Measurements from ENCODE around the gene ETHE1. TPM values are rescaled to one million over a fixed set of nuclear protein-coding genes. Genes with fewer than 3 reads are reported as not detected.
A peak's percentile ranks its signal among the peaks of the same experiment; 100 is the strongest.

ETHE1 gene
- total RNA-seq, 1 experiment from 2014 or later = 19.0 TPM

DNA sequence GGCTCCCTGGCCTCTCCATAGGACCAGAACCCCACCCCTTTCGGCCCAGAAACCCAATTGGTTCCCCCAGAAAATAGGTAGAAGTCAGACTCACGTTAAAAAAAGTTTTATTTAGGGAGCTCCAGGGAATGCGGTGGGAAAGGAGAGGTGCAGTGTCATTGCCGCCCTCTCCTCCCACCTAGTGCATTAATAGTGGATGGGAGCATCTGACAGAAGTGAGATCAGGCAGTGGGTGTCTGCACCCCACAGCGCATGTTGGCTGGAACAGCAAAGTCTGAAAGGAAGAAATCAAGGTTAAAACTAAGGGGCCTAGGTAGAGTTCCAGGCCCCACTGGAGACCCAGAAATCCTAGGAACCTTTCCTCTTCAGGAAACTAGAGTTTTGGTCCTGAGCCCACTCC is 20.4 kb downstream of the ETHE1 start:
- Mint-ChIP-seq H3K27ac (no peak overlapping the region), H3K4me1 (peaks cover 18% of the 10 kb centered on the region), H3K36me3 (peaks cover 16% of the 10 kb centered on the region), H3K9me3 (peaks cover 11% of the 10 kb centered on the region), H3K27me3 (ENCODE audit: low read depth) (peaks cover 30% of the 10 kb centered on the region), H3K4me3 (no peak overlapping the region)
- ChIA-PET POLR2A (no interaction called here), CTCF (interaction anchor here (3.5 kb wide), 1 partner anchor 59 kb away, joined by 50 read pairs; no protein-coding TSS in a partner anchor)
- ATAC-seq (no peak), DNase-seq (ENCODE audit: low spot score) (no peak)
- TF ChIP-seq NFATC4 (CRISPR knock-in tag; IDR thresholded peaks at IDR 0.05) = no peak
- no peak for TF ChIP-seq RORB (CRISPR knock-in tag; IDR thresholded peaks at IDR 0.05)
- no peak for TF ChIP-seq ZNF232 (CRISPR knock-in tag; IDR thresholded peaks at IDR 0.05)
- TF ChIP-seq ATF1 (CRISPR knock-in tag; IDR thresholded peaks at IDR 0.05) = no peak
- TF ChIP-seq, protein P1, sequence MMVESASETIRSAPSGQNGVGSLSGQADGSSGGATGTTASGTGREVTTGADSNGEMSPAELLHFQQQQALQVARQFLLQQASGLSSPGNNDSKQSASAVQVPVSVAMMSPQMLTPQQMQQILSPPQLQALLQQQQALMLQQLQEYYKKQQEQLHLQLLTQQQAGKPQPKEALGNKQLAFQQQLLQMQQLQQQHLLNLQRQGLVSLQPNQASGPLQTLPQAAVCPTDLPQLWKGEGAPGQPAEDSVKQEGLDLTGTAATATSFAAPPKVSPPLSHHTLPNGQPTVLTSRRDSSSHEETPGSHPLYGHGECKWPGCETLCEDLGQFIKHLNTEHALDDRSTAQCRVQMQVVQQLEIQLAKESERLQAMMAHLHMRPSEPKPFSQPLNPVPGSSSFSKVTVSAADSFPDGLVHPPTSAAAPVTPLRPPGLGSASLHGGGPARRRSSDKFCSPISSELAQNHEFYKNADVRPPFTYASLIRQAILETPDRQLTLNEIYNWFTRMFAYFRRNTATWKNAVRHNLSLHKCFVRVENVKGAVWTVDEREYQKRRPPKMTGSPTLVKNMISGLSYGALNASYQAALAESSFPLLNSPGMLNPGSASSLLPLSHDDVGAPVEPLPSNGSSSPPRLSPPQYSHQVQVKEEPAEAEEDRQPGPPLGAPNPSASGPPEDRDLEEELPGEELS (CRISPR knock-in tag; IDR thresholded peaks at IDR 0.05) = no peak
- TF ChIP-seq FOXP1 (CRISPR knock-in tag; IDR thresholded peaks at IDR 0.05; ENCODE audit: borderline replicate concordance) = no peak
- TF ChIP-seq, protein P2, sequence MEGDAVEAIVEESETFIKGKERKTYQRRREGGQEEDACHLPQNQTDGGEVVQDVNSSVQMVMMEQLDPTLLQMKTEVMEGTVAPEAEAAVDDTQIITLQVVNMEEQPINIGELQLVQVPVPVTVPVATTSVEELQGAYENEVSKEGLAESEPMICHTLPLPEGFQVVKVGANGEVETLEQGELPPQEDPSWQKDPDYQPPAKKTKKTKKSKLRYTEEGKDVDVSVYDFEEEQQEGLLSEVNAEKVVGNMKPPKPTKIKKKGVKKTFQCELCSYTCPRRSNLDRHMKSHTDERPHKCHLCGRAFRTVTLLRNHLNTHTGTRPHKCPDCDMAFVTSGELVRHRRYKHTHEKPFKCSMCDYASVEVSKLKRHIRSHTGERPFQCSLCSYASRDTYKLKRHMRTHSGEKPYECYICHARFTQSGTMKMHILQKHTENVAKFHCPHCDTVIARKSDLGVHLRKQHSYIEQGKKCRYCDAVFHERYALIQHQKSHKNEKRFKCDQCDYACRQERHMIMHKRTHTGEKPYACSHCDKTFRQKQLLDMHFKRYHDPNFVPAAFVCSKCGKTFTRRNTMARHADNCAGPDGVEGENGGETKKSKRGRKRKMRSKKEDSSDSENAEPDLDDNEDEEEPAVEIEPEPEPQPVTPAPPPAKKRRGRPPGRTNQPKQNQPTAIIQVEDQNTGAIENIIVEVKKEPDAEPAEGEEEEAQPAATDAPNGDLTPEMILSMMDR (IDR thresholded peaks at IDR 0.05) = no peak
- TF ChIP-seq, protein P3, sequence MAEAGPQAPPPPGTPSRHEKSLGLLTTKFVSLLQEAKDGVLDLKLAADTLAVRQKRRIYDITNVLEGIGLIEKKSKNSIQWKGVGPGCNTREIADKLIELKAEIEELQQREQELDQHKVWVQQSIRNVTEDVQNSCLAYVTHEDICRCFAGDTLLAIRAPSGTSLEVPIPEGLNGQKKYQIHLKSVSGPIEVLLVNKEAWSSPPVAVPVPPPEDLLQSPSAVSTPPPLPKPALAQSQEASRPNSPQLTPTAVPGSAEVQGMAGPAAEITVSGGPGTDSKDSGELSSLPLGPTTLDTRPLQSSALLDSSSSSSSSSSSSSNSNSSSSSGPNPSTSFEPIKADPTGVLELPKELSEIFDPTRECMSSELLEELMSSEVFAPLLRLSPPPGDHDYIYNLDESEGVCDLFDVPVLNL (CRISPR knock-in tag; IDR thresholded peaks at IDR 0.05; ENCODE audit: borderline replicate concordance, low read depth) = no peak
- TF ChIP-seq SMAD4 (CRISPR knock-in tag; IDR thresholded peaks at IDR 0.05) = no peak
- TF ChIP-seq TEAD4 (CRISPR knock-in tag; IDR thresholded peaks at IDR 0.05) = no peak
- no peak for TF ChIP-seq IRF2 (CRISPR knock-in tag; IDR thresholded peaks at IDR 0.05; ENCODE audit: borderline replicate concordance, low read depth)
- TF ChIP-seq ZNF671 (CRISPR knock-in tag; IDR thresholded peaks at IDR 0.05) = no peak
- no peak for TF ChIP-seq NR3C1 (CRISPR knock-in tag; conservative IDR thresholded peaks at IDR 0.05; ENCODE audit: low read depth)
- TF ChIP-seq, protein P4, sequence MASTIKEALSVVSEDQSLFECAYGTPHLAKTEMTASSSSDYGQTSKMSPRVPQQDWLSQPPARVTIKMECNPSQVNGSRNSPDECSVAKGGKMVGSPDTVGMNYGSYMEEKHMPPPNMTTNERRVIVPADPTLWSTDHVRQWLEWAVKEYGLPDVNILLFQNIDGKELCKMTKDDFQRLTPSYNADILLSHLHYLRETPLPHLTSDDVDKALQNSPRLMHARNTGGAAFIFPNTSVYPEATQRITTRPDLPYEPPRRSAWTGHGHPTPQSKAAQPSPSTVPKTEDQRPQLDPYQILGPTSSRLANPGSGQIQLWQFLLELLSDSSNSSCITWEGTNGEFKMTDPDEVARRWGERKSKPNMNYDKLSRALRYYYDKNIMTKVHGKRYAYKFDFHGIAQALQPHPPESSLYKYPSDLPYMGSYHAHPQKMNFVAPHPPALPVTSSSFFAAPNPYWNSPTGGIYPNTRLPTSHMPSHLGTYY (CRISPR knock-in tag; IDR thresholded peaks at IDR 0.05) = no peak
- no peak for TF ChIP-seq JUN (CRISPR knock-in tag; IDR thresholded peaks at IDR 0.05)
- TF ChIP-seq MXD4 (CRISPR knock-in tag; IDR thresholded peaks at IDR 0.05; ENCODE audit: borderline replicate concordance) = no peak
- TF ChIP-seq, protein P5, sequence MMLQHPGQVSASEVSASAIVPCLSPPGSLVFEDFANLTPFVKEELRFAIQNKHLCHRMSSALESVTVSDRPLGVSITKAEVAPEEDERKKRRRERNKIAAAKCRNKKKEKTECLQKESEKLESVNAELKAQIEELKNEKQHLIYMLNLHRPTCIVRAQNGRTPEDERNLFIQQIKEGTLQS (CRISPR knock-in tag; conservative IDR thresholded peaks at IDR 0.05) = no peak
- TF ChIP-seq, protein P6, sequence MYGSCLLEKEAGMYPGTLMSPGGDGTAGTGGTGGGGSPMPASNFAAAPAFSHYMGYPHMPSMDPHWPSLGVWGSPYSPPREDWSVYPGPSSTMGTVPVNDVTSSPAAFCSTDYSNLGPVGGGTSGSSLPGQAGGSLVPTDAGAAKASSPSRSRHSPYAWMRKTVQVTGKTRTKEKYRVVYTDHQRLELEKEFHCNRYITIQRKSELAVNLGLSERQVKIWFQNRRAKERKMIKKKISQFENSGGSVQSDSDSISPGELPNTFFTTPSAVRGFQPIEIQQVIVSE (CRISPR knock-in tag; IDR thresholded peaks at IDR 0.05; ENCODE audit: borderline replicate concordance) = no peak
- TF ChIP-seq ZNF138 (CRISPR knock-in tag; conservative IDR thresholded peaks at IDR 0.05) = no peak
- no peak for TF ChIP-seq ZNF416 (CRISPR knock-in tag; IDR thresholded peaks at IDR 0.05)

DNA sequence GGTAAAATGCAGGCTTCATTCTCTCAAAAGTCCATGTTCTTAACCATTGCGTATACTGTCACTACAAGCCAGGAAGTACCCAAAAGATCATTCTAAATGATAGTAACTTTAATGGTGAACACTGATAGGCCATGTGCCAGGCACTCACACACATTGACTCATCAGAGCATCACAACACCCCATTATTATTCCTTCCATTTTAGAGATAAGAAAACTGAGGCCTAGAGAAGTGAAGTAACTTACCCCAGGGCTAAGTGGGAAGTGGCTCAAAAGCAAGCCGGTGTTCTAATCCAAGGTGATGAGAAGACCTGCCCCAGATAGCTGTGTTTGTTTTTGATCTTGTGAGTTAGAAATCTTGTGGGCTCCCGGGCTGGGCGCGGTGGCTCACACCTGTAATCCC is 21.1 kb downstream of the ETHE1 start:
- peak overlapping the region; percentile 27; the same call in 1 of the 2 replicates for H3K4me3 Mint-ChIP-seq
- CTCF ChIA-PET = interaction anchor here (2.6 to 3.5 kb wide), 3 partner anchors 13 to 58 kb away, joined by 24 to 50 read pairs (median 30); no protein-coding TSS in a partner anchor
- H3K27me3 Mint-ChIP-seq (ENCODE audit: low read depth) = peaks cover 37% of the 10 kb centered on the region
- no peak for TF ChIP-seq ZNF416 (CRISPR knock-in tag; IDR thresholded peaks at IDR 0.05)
- TF ChIP-seq ZNF232 (CRISPR knock-in tag; IDR thresholded peaks at IDR 0.05) = no peak
- TF ChIP-seq, protein P7, sequence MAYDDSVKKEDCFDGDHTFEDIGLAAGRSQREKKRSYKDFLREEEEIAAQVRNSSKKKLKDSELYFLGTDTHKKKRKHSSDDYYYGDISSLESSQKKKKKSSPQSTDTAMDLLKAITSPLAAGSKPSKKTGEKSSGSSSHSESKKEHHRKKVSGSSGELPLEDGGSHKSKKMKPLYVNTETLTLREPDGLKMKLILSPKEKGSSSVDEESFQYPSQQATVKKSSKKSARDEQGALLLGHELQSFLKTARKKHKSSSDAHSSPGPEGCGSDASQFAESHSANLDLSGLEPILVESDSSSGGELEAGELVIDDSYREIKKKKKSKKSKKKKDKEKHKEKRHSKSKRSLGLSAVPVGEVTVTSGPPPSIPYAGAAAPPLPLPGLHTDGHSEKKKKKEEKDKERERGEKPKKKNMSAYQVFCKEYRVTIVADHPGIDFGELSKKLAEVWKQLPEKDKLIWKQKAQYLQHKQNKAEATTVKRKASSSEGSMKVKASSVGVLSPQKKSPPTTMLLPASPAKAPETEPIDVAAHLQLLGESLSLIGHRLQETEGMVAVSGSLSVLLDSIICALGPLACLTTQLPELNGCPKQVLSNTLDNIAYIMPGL (CRISPR knock-in tag; IDR thresholded peaks at IDR 0.05) = no peak
- no peak for TF ChIP-seq KAT7 (CRISPR knock-in tag; IDR thresholded peaks at IDR 0.05; ENCODE audit: borderline replicate concordance)
- TF ChIP-seq GRHL2 (CRISPR knock-in tag; IDR thresholded peaks at IDR 0.05; ENCODE audit: insufficient replicate concordance, severe bottlenecking) = no peak
- TF ChIP-seq MXD4 (CRISPR knock-in tag; IDR thresholded peaks at IDR 0.05; ENCODE audit: borderline replicate concordance) = no peak
- TF ChIP-seq JUN (CRISPR knock-in tag; IDR thresholded peaks at IDR 0.05) = no peak
- TF ChIP-seq ZNF671 (CRISPR knock-in tag; IDR thresholded peaks at IDR 0.05) = no peak
- TF ChIP-seq RORB (CRISPR knock-in tag; IDR thresholded peaks at IDR 0.05) = no peak
- peaks cover 21% of the 10 kb centered on the region for H3K4me1 Mint-ChIP-seq
- ATAC-seq (no peak), DNase-seq (ENCODE audit: low spot score) (no peak)
- H3K36me3 Mint-ChIP-seq = peaks cover 10% of the 10 kb centered on the region
- POLR2A ChIA-PET = no interaction called here
- H3K27ac Mint-ChIP-seq = no peak overlapping the region
- peaks cover 4% of the 10 kb centered on the region for H3K9me3 Mint-ChIP-seq

Data from WTC11 (cell line).